HUES6 (cell line): ENCODE data around the gene ADAMTS3.
"Not testable (repeated sequence)": the region's sequence is repeated elsewhere in the genome, so short reads cannot be mapped to it uniquely, and the experiment has no call there.

ENCODE experiments used
- H3K27ac ChIP-seq: 2 replicates; pipeline ENCODE4 v1.7.0; 2013; ENCODE audit warnings: low read depth, mild to moderate bottlenecking, low read length, inconsistent platforms
- H3K27me3 ChIP-seq: 2 replicates; pipeline ENCODE4 v1.6.1; 2013; ENCODE audit warnings: low read length; ENCODE audit not compliant: control insufficient read depth, insufficient read depth
- H3K36me3 ChIP-seq: 2 replicates; pipeline ENCODE4 v1.6.1; 2013; ENCODE audit warnings: low read length; ENCODE audit not compliant: control insufficient read depth, insufficient read depth
- H3K4me1 ChIP-seq: 2 replicates; pipeline ENCODE4 v1.6.1; 2013; ENCODE audit warnings: low read length; ENCODE audit not compliant: control insufficient read depth, insufficient read depth
- H3K4me3 ChIP-seq: 2 replicates; pipeline ENCODE4 v1.5.1; 2013; ENCODE audit warnings: low read depth, low read length
- H3K9ac ChIP-seq: one replicate; pipeline ENCODE4 v1.6.1; 2013; ENCODE audit warnings: mild to moderate bottlenecking, low read length
- H3K9me3 ChIP-seq: 2 replicates; pipeline ENCODE4 v1.6.1; 2013; ENCODE audit warnings: low read depth, low read length; ENCODE audit not compliant: control insufficient read depth, insufficient read depth

ADAMTS3 gene

GRCh38 chr4:72552447-72552846, 16.6 kb downstream of the ADAMTS3 start:
- no peaks in the 10 kb centered on the region for H3K27me3 ChIP-seq
- no peak overlapping the region for H3K9ac ChIP-seq
- H3K4me3 ChIP-seq = no peak overlapping the region
- H3K4me1 ChIP-seq = no peaks in the 10 kb centered on the region
- no peak overlapping the region for H3K27ac ChIP-seq
- no peaks in the 10 kb centered on the region for H3K9me3 ChIP-seq
- no peaks in the 10 kb centered on the region for H3K36me3 ChIP-seq

DNA sequence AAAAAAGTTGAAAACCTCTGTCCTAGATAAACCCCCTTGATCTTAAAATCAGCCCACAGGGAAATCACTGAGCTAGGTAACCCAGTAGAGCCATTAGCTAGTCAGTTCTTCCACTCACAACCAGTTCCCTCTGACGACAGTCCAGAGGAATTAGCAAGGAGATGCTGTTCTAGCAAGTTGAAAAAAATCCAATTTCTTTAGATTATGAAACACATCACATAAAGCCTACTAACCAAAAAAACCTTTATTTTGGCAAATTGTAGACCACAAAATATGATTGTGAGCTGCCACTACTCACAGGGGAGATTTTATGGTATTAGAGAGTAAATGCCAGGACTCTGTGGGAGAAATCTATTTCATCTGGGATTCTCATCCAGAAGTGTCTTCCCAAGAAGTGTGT, 22.6 kb downstream of the ADAMTS3 start:
- Histone ChIP-seq H3K9ac (no peak overlapping the region), H3K4me1 (no peaks in the 10 kb centered on the region), H3K4me3 (no peak overlapping the region), H3K9me3 (no peaks in the 10 kb centered on the region), H3K27me3 (no peaks in the 10 kb centered on the region), H3K36me3 (no peaks in the 10 kb centered on the region), H3K27ac (no peak overlapping the region)

- H3K36me3 ChIP-seq, H3K4me3 ChIP-seq, H3K27ac ChIP-seq, H3K4me1 ChIP-seq, H3K27me3 ChIP-seq, H3K9ac ChIP-seq, H3K9me3 ChIP-seq: not testable (repeated sequence)
Observed at GRCh38 chr4:72540694-72541093, 28.3 kb downstream of the ADAMTS3 start.

GRCh38 chr4:72538006-72538405, 31.0 kb downstream of the ADAMTS3 start:
- Histone ChIP-seq H3K9ac (no peak overlapping the region), H3K9me3 (peaks cover 8% of the 10 kb centered on the region), H3K36me3 (no peaks in the 10 kb centered on the region), H3K27ac (no peak overlapping the region), H3K4me3 (no peak overlapping the region), H3K4me1 (no peaks in the 10 kb centered on the region), H3K27me3 (no peaks in the 10 kb centered on the region)

GRCh38 chr4:72536443-72536842, 32.6 kb downstream of the ADAMTS3 start:
- Histone ChIP-seq H3K4me3 (no peak overlapping the region), H3K27ac (no peak overlapping the region), H3K9me3 (peaks cover 8% of the 10 kb centered on the region), H3K27me3 (no peaks in the 10 kb centered on the region), H3K36me3 (no peaks in the 10 kb centered on the region), H3K4me1 (no peaks in the 10 kb centered on the region), H3K9ac (no peak overlapping the region)

DNA sequence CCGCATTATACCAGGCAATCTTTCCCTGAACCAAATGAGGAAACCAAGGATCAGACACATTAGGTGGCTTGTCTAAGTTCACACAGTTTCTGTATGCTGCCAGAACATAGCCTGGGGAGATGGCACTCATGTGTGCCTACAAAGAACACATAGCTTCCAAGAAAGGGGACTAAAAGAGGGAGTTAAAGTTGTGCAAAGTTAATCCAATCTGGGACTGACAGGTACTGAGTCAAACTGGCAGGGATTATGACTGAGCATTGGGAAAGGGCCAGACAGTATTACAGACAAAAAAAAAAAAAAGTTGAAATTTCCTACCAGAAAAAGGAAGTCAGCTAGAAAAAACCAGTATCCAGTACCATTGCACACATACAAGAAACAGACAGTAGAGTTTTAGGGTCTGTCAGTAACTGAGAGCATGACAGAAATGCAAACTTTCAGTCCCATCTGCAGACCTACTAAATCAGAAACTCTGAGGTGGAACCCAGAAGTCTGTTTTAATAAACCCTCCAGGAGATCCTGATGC, 37.2 kb downstream of the ADAMTS3 start:
- no peaks in the 10 kb centered on the region for H3K4me1 ChIP-seq
- no peaks in the 10 kb centered on the region for H3K36me3 ChIP-seq
- no peaks in the 10 kb centered on the region for H3K9me3 ChIP-seq
- H3K4me3 ChIP-seq = no peak overlapping the region
- H3K9ac ChIP-seq = no peak overlapping the region
- H3K27me3 ChIP-seq = no peaks in the 10 kb centered on the region
- H3K27ac ChIP-seq = no peak overlapping the region

- Histone ChIP-seq H3K27me3 (no peaks in the 10 kb centered on the region), H3K4me3 (no peak overlapping the region), H3K36me3 (no peaks in the 10 kb centered on the region), H3K9ac (no peak overlapping the region), H3K4me1 (no peaks in the 10 kb centered on the region), H3K27ac (no peak overlapping the region), H3K9me3 (no peaks in the 10 kb centered on the region)
Observed at GRCh38 chr4:72531322-72531721, 37.7 kb downstream of the ADAMTS3 start.

- Histone ChIP-seq H3K36me3 (no peaks in the 10 kb centered on the region), H3K4me3 (no peak overlapping the region), H3K27ac (no peak overlapping the region), H3K9me3 (no peaks in the 10 kb centered on the region), H3K27me3 (no peaks in the 10 kb centered on the region), H3K4me1 (no peaks in the 10 kb centered on the region), H3K9ac (no peak overlapping the region)
Observed at GRCh38 chr4:72529148-72529822, 39.7 kb downstream of the ADAMTS3 start.

DNA sequence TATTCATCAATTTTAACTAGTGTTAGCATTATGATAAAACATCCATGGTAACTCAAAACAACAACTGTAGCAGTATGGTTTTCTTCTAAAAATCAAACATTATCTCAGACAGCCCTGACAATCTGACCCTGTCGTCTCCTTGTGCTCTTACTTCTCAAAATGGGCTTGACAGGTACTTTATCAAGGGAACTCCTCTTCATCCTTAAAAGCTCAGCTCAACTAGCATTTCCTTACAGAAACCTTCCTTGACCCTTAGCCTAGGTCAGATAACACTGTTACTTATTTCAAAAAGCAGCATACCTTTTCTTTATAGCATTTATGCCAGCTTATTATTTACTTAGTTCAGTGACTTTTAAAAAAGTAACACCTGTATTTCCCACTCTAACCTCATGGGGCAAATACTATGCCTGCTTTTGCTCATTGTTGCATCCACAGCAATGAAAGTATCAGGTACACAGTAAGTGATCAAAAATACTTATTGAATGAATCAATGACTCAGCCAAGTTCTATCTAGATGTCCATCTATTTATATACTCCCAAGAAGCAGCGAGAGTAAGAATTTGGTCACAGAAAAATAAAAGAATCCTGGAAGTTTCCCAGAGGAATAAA, 41.9 kb downstream of the ADAMTS3 start:
- Histone ChIP-seq H3K27me3 (no peaks in the 10 kb centered on the region), H3K4me3 (no peak overlapping the region), H3K36me3 (no peaks in the 10 kb centered on the region), H3K27ac (no peak overlapping the region), H3K4me1 (no peaks in the 10 kb centered on the region), H3K9me3 (peaks cover 3% of the 10 kb centered on the region; the same call in 1 of the 2 replicates), H3K9ac (no peak overlapping the region)

DNA sequence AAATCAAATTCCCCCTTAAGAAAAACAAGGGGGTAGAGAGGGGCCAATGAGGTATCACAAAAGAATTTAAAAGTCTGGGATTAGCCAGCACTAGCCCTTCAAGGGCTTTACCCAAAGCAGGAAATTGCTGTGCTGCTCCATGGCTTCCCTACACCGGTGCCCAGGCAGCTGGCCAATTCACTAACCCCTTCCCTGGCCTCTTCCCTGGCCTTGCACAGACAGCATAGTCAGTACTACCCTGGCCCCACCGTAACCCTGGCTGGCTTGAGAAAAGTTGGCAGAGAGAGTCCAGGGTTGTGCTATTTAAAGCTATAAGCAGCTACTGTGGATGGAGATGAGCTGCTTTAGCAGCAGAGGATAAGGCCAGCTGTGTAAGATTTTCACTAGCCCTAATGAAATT, 43.1 kb downstream of the ADAMTS3 start:
- no peak overlapping the region for H3K27ac ChIP-seq
- H3K4me3 ChIP-seq = no peak overlapping the region
- H3K9ac ChIP-seq = no peak overlapping the region
- H3K27me3 ChIP-seq = no peaks in the 10 kb centered on the region
- peaks cover 6% of the 10 kb centered on the region; the same call in 1 of the 2 replicates for H3K9me3 ChIP-seq
- H3K36me3 ChIP-seq = no peaks in the 10 kb centered on the region
- H3K4me1 ChIP-seq = no peaks in the 10 kb centered on the region

- Histone ChIP-seq H3K4me3 (no peak overlapping the region), H3K9me3 (peaks cover 12% of the 10 kb centered on the region; the same call in 1 of the 2 replicates), H3K4me1 (no peaks in the 10 kb centered on the region), H3K27me3 (no peaks in the 10 kb centered on the region), H3K27ac (no peak overlapping the region), H3K9ac (no peak overlapping the region), H3K36me3 (no peaks in the 10 kb centered on the region)
Observed at GRCh38 chr4:72522440-72522839, 46.6 kb downstream of the ADAMTS3 start.
